HG02759 (cell line): ENCODE results near the gene SND1.

Experiments used
- ATAC-seq: cut with Tn5 transposase; IDR thresholded peaks from one replicate; pipeline ENCODE4 v1.9.1; 2021; ENCODE audit warnings: mild to moderate bottlenecking, moderate library complexity; ENCODE audit not compliant: unreplicated experiment

SND1 gene

GRCh38 chr7:127764681-127765080, 112.7 kb downstream of the SND1 start:
- no peak for ATAC-seq

DNA sequence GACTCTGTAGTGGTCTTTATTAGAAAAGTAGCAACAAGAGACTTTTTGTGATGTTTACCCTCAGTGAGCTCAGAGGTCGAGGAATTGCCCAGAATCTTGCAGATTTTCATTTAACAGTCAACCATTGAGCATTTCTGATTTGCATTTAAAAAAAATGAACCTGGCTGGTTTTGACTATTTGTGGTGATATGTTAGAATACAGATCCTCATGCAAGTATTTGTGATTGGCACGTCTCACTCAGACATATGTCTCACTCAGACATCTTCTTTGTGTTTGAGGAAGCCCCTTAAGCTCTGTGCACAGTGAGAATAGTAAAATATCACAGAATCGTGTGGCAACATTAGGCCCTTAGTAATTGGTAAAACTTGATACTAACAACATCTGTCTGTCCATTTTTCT, 113.2 kb downstream of the SND1 start:
- no peak for ATAC-seq

- no peak for ATAC-seq
Observed at GRCh38 chr7:127766831-127767459, 115.0 kb downstream of the SND1 start.

DNA sequence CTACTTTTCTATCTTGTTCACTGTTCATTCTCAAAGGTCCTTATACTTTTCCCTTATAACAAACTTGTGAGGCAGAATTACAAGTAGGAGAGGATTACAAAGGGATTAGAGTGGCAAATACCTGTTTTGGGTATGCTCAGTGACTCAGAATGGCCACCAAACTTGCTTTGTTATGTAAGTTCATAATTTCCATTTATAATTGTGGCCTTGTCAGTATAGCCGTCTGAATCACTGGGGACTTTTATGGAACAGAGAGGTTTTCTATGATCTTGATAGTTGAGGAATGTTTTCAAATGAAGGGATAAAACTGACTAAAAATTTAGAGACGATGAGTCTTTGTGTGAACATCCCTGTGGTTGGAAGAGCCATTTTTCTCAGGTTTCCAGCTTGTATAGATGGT, 116.2 kb downstream of the SND1 start:
- no peak for ATAC-seq

DNA sequence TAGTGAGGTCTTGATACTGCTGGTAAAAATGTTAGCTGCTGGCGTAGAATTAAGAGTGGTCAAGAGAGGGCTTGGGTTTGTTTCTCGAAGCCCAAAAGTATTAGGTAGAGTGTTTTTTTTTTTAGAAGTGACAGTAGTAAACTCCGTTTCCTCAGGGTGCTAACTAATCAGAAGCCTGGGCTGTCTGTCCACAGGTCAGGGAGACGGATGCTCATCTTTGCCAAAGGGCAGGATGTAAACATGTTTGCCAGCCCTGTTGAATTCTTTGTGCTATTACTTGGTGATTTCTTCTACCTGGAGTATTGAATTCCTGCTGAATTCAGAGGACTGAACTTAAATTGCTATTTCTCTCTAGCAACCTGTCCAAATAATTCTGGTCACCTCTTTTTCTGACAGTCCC, 117.1 kb downstream of the SND1 start:
- no peak for ATAC-seq

- ATAC-seq: no peak
Observed at GRCh38 chr7:127769696-127770400, 117.9 kb downstream of the SND1 start.

DNA sequence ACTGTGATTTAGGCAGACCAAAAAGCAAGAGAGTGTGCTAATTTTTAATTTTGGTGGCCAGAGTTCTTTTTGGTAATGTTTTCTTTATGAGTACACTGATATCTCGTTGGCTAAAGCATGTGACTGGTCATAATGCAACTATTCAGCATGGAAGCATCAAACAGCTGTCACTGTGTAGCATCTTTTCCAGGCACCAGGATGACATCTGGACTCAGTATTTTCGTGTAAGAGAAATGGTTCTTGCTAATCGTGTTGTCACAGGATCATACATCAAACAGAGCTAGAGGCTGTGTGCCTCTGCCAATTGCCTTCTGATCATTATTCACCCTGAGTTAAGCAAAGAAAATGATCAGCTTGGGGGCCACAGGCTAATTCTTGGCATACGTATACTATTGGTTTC, 118.9 kb downstream of the SND1 start:
- ATAC-seq: no peak

- no peak for ATAC-seq
Observed at GRCh38 chr7:127771707-127772106, 119.7 kb downstream of the SND1 start.

DNA sequence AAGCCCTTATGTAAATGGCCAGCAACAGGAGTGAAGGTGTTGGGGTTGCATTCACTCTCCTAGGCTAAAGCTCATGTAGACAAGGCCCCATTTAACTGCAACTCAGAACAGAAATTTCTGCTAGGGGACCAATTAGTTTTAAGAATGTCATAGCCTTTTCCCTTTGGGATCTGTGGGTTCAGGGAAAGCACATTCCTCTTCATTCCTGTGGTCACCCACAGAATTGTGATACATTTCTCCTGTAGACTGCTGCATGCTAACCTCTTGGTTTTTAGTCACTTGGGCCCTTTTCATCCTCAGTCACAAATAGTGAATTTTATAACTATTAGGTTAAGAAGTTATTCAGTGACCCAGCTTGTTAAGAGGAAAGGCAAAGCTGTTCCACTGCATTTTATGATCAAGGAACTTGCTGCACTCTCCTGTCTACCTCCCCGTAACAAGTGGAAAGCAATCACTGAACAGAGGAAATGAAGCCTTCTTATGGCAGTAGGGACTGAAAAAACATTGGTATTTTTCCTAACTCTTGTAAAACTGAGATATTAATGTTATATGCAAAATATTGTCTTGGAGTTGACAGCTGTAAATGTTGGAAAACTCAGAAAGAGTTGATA, 124.9 kb downstream of the SND1 start:
- no peak for ATAC-seq

GRCh38 chr7:127780489-127780888, 128.5 kb downstream of the SND1 start:
- no peak for ATAC-seq

DNA sequence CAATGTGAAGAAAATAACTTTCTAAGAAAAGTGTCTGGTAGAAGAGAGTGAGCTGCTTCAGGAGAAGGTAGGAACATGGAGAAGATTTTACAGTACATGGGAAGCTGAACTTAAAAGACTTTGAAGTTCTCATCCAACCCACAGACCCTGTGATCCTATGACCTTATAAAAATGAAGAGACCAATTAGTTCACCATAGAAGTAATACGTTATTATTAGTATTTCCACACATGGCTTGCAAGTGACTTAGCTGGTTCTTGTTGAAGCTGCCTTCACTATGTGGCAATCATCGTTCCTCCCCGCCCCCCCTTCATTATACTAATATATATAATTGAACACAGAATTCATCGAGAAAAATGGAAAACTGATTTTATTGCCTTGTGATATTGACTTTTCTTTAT, 129.1 kb downstream of the SND1 start:
- ATAC-seq: no peak

- no peak for ATAC-seq
Observed at GRCh38 chr7:127782075-127782474, 130.1 kb downstream of the SND1 start.

- ATAC-seq: peak; percentile 91
Observed at GRCh38 chr7:127782654-127783559, 130.9 kb downstream of the SND1 start.

GRCh38 chr7:127786184-127786583, 134.2 kb downstream of the SND1 start:
- ATAC-seq: no peak

DNA sequence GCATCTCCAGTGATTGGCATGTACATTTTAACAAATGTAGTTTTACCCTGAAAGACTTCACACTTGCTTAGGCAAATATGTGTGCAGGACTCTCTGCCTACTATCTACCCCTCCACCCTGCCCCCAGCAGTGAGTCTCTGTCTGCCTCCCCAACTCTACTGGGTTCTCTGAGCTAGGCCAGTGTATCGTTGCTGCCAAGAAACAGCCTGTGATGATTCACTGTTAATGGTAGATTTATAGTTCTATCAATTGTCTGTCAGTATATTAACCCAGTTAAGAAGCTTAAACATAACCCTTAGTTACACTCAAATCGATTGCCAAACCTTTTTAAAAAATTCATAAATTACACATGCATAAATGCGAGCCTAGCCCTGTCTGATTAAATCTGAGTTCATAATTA, 137.0 kb downstream of the SND1 start:
- no peak for ATAC-seq

DNA sequence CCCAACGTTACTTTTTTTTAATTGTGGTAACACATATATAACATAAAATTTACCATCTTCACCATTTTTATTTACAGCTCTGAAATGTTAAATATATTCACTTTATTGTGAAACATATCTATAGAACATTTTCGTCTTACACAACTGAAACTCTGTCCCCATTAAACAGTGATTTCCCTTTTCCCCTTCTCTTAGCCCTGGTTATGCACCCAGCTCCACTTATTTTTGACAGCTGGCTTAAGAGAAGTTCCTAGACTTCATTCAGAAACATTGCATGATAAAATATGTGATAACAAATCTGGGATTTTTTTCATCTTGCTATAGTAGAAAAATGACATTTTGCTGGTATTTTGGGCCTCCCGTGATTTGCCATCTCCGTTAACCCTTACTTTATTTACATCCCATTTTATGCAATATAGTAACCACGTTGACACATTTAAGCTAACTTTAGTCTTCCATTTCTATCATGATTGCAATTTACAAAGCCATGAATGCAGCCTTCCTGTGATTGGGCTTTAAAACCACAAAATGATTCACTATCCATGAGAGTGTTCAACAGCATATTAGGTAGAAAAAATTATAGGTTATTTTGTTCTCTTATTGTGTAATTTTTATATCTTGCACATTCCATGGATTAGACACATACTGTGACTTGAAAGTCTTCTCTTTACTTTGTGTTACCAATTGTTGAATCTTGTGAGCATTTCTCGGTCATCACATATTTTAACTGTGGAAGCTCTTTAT, 139.6 kb downstream of the SND1 start:
- no peak for ATAC-seq

DNA sequence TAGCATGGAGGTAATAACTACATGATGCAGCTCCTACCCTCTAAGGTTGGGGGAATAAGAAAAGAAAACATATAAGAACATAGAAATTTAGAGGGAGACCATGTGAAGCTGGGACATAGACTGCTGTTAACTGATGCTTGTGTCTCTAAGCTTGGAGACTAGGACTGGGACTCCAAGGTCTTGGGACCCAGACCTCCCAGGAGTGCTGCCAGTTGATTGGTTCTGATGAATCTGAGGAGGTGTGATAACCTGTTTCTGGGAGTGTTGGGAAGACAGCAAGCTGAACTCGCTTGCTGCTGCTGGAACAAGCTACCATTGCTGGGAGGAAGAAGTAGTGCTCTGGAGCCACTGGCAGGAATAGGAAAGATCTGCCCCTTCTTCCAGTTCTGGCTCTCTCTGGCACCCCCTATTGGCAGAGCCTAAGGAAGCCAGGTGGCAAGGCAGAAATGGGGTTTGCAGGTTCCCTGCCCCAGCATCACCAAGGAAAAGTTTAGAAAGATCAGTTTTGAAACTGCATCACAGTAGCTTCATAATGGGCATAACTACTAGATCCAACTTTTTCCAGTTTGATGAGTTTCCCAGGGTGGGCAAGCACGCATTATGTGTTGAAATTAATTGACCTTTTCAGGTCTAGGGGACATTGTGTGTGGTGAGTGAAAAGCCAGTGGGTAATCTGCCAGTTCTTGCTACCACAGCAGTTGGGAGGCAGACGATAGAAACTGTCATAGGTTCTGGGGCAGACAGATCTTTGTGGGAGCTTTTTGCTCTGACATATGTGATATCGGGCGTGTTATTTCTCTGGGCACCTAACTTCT, 140.7 kb downstream of the SND1 start:
- no peak for ATAC-seq

DNA sequence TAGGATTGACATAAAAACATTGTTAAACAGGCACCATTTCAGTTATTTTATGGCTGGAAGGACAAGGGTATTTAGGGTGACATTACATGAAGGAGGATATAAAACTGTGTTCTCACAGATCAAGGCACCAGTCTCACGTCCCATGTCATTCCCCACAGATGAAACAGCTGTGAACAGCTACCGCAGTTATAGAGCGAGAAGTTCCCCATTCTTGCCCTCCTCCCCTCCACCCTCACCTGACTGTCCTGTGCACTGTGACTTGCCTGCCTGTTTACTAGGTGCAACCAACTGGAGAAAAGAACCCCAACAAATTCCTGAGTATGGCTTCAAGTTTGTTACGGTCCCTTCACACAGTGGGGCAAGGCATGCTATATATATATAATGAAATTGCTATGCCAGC, 141.6 kb downstream of the SND1 start:
- peak; percentile 67 for ATAC-seq

GRCh38 chr7:127794136-127794535, 142.1 kb downstream of the SND1 start:
- ATAC-seq: no peak

DNA sequence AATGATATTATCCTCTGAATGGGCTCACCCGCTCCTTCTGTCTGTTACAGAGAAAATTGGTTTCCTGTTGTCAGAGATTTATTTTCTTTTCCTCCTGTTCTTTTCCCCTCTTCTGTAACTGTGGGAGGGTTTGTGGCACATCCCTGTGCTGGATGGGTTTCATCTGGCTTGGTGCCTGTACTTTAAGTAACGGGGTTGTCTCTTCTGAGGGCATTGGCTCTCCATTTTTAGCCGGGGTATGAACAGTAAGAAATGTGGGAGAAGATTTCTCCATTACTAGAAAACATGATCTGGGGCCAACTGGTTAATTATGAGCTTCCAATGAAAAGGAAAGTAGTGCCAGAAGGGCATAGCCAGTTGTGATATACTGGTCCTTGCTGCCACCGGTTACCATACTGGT, 142.6 kb downstream of the SND1 start:
- ATAC-seq: no peak
